Ovary (tissue), 9 donors: ENCODE data around the gene LARGE1. TPM values are rescaled to one million over a fixed set of nuclear protein-coding genes. Genes with fewer than 3 reads are reported as not detected.
A peak's percentile ranks its signal among the peaks of the same experiment; 100 is the strongest.

Experiments
- DNase-seq, 5 donors: peaks; one replicate each; pipeline ENCODE4 v3.0.0-alpha.2; 2019 to 2020
- H3K27ac ChIP-seq, 2 donors: fragments of 200-600 bp; one replicate each; pipeline versions ENCODE4 v1.5.1 to v1.8.0; 2019 to 2022
- H3K27me3 ChIP-seq: fragments of 200-600 bp; one replicate; pipeline ENCODE4 v1.8.0; 2022
- H3K36me3 ChIP-seq: fragments of 200-600 bp; sonication (generic); one replicate; pipeline ENCODE4 v1.5.1; 2019
- H3K4me1 ChIP-seq: one replicate; pipeline ENCODE4 v1.8.1; 2013; ENCODE audit warnings: mild to moderate bottlenecking, moderate library complexity; ENCODE audit not compliant: insufficient read depth
- H3K4me3 ChIP-seq: fragments of 200-600 bp; sonication (generic); one replicate; pipeline ENCODE4 v1.5.1; 2017
- H3K9me3 ChIP-seq, 2 donors: fragments of 200-600 bp in 1 of 2; sonication (generic) in 1 of 2; one replicate each; pipeline versions ENCODE4 v1.5.1 to v1.8.1; 2013 to 2019; ENCODE audit warnings: mild to moderate bottlenecking in 1 of 2, moderate library complexity in 1 of 2
- CTCF ChIP-seq, 3 donors: fragments of 450-650 bp in 2 of 3; fragments of 200-600 bp in 1 of 3; IDR thresholded peaks; one replicate each; pipeline versions ENCODE4 v1.5.1 to v1.8.0; 2016 to 2022; ENCODE audit warnings: antibody characterized with exemption in 3 of 3, mild to moderate bottlenecking in 1 of 3
- EP300 ChIP-seq: sonication (generic); formaldehyde crosslinking; IDR thresholded peaks from one replicate; pipeline ENCODE4 v1.6.1; 2017; ENCODE audit warnings: antibody characterized with exemption
- POLR2A ChIP-seq: fragments of 450-650 bp; IDR thresholded peaks from one replicate; pipeline ENCODE4 v1.6.1; 2017; ENCODE audit warnings: antibody characterized with exemption, mild to moderate bottlenecking, moderate library complexity
- WGBS, 3 donors: extraction: QIAGEN DNeasy Blood & Tissue Kit in 1 of 3; methylation state at CpG; one replicate each; pipeline versions ENCODE4 v1.1.5 to v1.1.7; 2013 to 2017; 5-methylcytosine and 5-hydroxymethylcytosine counted together
- intact Hi-C, 4 donors: fragments of 100-400 bp; cut with DNase I; formaldehyde crosslinking; loops; one replicate each; pipeline versions ENCODE4 v1.11.0 to v1.15.1; 2022 to 2023
- polyA plus RNA-seq, 2 donors: library from polyadenylated mRNA; stranded (reverse); fragments of 200-250 nt in 1 of 2; fragments of 350-450 nt in 1 of 2; fragmentation: Illumina TruSeq in 1 of 2; extraction: RNeasy Lipid Tissue Mini Kit (QIAGEN cat#74804) in 1 of 2; gene quantifications; one replicate each; pipeline ENCODE4 v1.2.3, GENCODE V29; 2013 to 2014
- total RNA-seq, 7 donors: library from RNA; depleted of rRNA in 2 of 7; stranded (reverse); fragments of >200 nt in 2 of 7; fragmentation: NEBNext Ultra II Directional in 3 of 7; extraction: Animal tissue kit (Norgen Biotek cat#: 25700) in 3 of 7; gene quantifications; one replicate each; pipeline versions ENCODE4 v1.1.0 to v1.2.4, GENCODE V29; 2016 to 2023
- donor health status: DM: no; HTN: no; CAD: no; lungs with moderate emphysema.
- donor health status: DM: no; HTN: no; CAD: no.
- donor health status: Bipolar disorder and iron deficiency.
- donor health status: DM: yes; HTN: yes; CAD: no.
- donor health status: DM: no; HTN: no; CAD: no.
- donor health status: DM: yes; HTN: yes; CAD: no.

LARGE1 gene
- total and polyA plus RNA-seq, 9 donors: 13.4 to 67.6 (median 36.8) TPM

GRCh38 chr22:33796494-33796893 lies 123.8 kb downstream of the LARGE1 start:
- no peak for DNase-seq
- Histone ChIP-seq H3K27ac (no peak overlapping the region), H3K27me3 (no peaks in the 10 kb centered on the region), H3K9me3 (no peaks in the 10 kb centered on the region), H3K4me1 (peaks cover 4% of the 10 kb centered on the region), H3K4me3 (no peak overlapping the region), H3K36me3 (no peaks in the 10 kb centered on the region)
- WGBS, 3 donors: 93 to 97% (median 96%) methylated on average over 5 of the region's 5 CpGs
- no peak for TF ChIP-seq EP300
- no peak for TF ChIP-seq CTCF (IDR thresholded peaks at IDR 0.05)
- no peak for TF ChIP-seq POLR2A
- intact Hi-C loops: loop anchor here in 1 of 4 donors (10.0 kb wide), 1 partner anchor 118 kb away; no protein-coding TSS in a partner anchor

GRCh38 chr22:33793475-33793874 lies 126.8 kb downstream of the LARGE1 start:
- H3K27ac ChIP-seq: peak overlapping the region in 1 of 2 donors; percentile 55
- WGBS, 3 donors: 12 to 26% (median 17%) methylated on average over 3 of the region's 3 CpGs
- H3K4me3 ChIP-seq: no peak overlapping the region
- TF ChIP-seq EP300 (no peak), CTCF (IDR thresholded peaks at IDR 0.05) (no peak)
- H3K27me3 ChIP-seq: no peaks in the 10 kb centered on the region
- intact Hi-C loops: loop anchor here in 1 of 4 donors (10.0 kb wide), 1 partner anchor 121 kb away; no protein-coding TSS in a partner anchor
- H3K9me3 ChIP-seq: no peaks in the 10 kb centered on the region
- H3K4me1 ChIP-seq: peaks cover 4% of the 10 kb centered on the region
- no peak for DNase-seq
- H3K36me3 ChIP-seq: no peaks in the 10 kb centered on the region

- Histone ChIP-seq H3K9me3 (no peaks in the 10 kb centered on the region), H3K36me3 (no peaks in the 10 kb centered on the region), H3K4me1 (peaks cover 4% of the 10 kb centered on the region), H3K27ac (peak overlapping the region in 1 of 2 donors; percentile 55), H3K27me3 (no peaks in the 10 kb centered on the region), H3K4me3 (no peak overlapping the region)
- intact Hi-C loops: loop anchor here in 1 of 4 donors (10.0 kb wide), 1 partner anchor 122 kb away; no protein-coding TSS in a partner anchor
- DNase-seq: peak in 2 of 5 donors; percentile 15 to 23
- TF ChIP-seq EP300 (no peak), POLR2A (no peak)
- 1% methylated on average over 7 of the region's 7 CpGs for WGBS, 3 donors
Observed at GRCh38 chr22:33792832-33793231, 127.4 kb downstream of the LARGE1 start.

- Histone ChIP-seq H3K27me3 (no peaks in the 10 kb centered on the region), H3K4me1 (peaks cover 4% of the 10 kb centered on the region), H3K36me3 (no peaks in the 10 kb centered on the region), H3K9me3 (no peaks in the 10 kb centered on the region), H3K4me3 (no peak overlapping the region), H3K27ac (no peak overlapping the region)
- 93 to 95% (median 94%) methylated on average over 4 of the region's 4 CpGs for WGBS, 3 donors
- DNase-seq: no peak
- intact Hi-C loops: loop anchor here in 1 of 4 donors (10.0 kb wide), 1 partner anchor 125 kb away; no protein-coding TSS in a partner anchor
- no peak for TF ChIP-seq POLR2A
- TF ChIP-seq CTCF (IDR thresholded peaks at IDR 0.05): no peak
- TF ChIP-seq EP300: no peak
Observed at GRCh38 chr22:33789690-33790253, 130.5 kb downstream of the LARGE1 start.

GRCh38 chr22:33788927-33789326 lies 131.3 kb downstream of the LARGE1 start:
- no peaks in the 10 kb centered on the region for H3K27me3 ChIP-seq
- no peak overlapping the region for H3K4me3 ChIP-seq
- peaks cover 4% of the 10 kb centered on the region for H3K4me1 ChIP-seq
- H3K9me3 ChIP-seq: no peaks in the 10 kb centered on the region
- DNase-seq: no peak
- WGBS, 3 donors: 96 to 99% (median 98%) methylated on average over 3 of the region's 3 CpGs
- no peaks in the 10 kb centered on the region for H3K36me3 ChIP-seq
- TF ChIP-seq EP300 (no peak), POLR2A (no peak), CTCF (IDR thresholded peaks at IDR 0.05) (no peak)
- H3K27ac ChIP-seq: no peak overlapping the region
- intact Hi-C loops: no loop called here
